EH (cell line): ENCODE results near the gene RXFP4.
"Not testable (repeated sequence)": the region's sequence is repeated elsewhere in the genome, so short reads cannot be mapped to it uniquely, and the experiment has no call there.

ENCODE experiments used
- DNase-seq: peaks from one replicate; pipeline ENCODE4 v3.0.0-alpha.2; 2015; ENCODE audit warnings: low read depth

RXFP4 gene

GRCh38 chr1:155978973-155979429 lies 37.6 kb downstream of the RXFP4 start:
- peak; percentile 77 for DNase-seq

DNA sequence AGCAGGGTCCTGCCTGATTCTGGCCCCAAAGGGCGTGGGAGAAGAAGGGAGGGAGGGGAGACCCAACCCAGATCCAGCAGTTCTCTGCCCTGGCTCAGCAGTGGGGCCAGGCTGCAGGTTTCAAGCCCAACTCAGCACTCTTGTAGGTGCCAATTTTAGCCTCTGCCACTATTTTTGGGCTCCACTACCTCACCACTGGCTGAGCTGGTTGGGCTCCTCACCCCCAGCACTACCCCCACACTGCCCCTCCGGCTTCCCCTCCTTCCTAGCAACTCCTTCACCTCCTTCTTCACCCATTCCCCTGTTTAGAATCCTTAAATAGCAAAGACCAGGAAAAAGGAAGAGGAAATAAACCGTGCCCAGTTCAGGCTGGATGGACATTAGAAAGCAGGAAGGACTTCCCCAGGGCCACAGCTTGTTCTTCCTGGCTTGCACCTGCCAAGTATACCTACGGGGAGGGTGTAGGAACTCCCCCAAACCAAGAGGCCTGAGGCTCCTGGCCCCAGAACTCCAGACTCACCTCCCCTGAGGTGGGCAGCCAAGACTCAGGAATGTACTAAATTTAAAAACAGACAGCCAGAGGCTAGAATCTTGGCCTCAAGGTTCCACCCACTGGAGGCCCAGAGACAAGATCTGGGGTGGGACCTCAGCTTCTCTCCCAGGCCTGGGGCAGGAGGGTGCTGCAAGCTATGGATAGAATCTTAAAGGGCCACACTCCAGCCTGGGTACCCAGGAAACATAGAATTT lies 38.3 kb downstream of the RXFP4 start:
- DNase-seq: peak; percentile 69

GRCh38 chr1:155981266-155982088 lies 40.0 kb downstream of the RXFP4 start:
- peak; percentile 94 for DNase-seq

DNA sequence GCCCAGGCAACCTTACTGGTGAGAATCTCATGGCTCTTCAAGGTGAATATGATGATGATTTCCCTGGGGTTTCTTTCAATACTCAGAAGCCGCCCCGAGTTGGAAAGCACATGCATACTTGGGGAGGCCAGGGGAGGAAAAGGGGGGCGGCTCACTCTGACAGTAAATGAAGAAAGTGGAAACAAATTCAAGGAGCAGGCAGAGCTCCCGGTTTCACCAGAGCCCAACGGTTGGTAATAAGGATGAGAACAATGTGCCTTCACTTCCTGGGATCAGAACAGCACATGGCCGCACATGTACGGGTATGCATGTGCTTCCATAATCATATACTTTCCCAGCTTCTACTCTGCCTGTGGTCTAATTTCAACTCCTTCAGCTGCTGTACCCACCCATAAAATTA lies 40.7 kb downstream of the RXFP4 start:
- DNase-seq: peak; percentile 29

DNA sequence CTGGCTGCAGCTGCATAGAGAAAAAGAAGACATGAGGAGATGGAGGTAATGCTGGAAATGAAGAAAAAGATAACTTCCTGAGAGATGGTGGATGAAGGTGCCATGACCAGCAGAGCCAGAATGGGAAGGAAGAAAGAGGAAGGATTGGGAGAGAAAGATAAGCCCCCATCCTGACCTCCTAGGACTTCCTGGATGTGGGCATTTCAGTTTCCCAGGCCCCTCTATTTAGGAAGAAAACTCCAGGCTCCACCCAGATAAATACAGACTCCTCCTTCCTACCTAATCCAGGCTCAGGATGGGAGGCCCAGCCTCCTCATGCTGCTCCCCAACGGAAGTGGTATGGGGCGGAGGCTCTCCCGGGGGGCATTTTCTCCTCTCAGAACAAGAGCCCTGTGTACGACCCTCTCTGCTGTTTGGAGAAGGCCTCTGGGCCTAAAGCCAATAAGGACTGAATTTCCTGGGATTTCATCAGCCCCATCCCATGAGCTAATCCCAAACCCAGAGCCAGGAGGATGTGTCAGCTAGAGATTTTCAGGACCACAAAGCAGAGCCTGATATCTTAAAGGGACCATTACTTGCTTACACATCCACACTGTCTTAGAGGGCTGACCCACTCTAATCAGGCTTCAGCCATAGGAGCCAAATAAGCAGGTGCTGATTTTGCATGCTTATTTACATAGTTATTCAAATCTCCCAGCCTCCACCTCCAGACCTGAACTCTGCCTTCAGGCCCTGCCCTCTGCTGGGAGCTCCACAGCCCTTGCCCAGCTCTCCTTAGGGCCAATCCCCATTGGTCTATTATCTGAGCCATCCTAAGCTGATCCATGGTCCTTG lies 42.0 kb downstream of the RXFP4 start:
- peak; percentile 100 for DNase-seq

DNA sequence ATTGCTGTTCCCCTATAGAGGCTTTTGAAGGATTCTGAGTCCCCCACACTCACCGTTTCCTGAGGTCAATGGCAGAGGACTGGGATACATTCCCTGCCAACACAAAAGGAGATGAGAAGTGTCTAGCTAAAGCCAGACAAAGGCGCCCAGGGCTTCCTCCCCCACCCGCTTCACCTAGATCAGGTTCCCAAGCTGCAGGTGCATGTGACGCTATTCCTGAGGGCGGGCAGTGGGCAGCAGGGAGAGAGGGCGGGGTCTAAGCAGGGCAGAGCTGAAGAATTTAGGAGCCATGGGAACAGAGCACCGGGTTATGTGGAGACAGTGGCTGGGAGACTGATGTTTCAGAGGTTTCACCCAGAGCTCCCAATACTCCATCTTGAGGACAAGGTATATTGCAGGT lies 42.9 kb downstream of the RXFP4 start:
- DNase-seq: no peak

DNA sequence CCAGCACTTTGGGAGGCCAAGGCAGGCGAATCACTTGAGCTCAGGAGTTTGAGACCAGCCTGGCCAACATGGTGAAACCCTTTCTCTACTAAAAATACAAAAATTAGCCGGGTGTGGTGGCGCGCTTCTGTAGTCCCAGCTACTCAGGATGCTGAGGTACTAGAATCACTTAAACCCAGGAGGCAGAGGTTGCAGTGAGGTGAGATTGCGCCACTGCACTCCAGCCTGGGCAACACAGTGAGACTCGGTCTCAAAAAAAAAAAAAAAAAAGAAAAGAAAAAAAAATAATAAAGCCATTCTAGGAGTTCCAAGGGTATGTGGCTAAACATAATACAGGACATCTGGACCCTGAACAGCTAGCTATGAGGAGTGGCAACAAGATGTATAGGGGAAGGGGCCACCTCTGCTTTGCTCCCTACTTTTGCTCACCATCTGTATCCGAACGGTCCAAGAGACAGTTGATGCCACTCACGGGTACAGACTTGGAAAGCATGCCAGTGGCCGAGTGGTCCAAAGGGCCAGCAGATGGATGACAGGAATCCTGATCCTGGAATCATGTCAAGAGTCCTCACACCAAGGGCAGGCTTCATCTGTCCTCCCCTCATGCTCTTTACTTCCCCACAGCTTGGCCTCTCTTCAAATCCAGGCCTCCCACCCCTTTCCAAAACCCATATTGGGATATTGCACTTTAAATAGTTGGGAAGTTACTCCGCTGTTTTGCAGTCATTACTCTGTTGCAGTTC lies 43.6 kb downstream of the RXFP4 start:
- not testable (repeated sequence) for DNase-seq

DNA sequence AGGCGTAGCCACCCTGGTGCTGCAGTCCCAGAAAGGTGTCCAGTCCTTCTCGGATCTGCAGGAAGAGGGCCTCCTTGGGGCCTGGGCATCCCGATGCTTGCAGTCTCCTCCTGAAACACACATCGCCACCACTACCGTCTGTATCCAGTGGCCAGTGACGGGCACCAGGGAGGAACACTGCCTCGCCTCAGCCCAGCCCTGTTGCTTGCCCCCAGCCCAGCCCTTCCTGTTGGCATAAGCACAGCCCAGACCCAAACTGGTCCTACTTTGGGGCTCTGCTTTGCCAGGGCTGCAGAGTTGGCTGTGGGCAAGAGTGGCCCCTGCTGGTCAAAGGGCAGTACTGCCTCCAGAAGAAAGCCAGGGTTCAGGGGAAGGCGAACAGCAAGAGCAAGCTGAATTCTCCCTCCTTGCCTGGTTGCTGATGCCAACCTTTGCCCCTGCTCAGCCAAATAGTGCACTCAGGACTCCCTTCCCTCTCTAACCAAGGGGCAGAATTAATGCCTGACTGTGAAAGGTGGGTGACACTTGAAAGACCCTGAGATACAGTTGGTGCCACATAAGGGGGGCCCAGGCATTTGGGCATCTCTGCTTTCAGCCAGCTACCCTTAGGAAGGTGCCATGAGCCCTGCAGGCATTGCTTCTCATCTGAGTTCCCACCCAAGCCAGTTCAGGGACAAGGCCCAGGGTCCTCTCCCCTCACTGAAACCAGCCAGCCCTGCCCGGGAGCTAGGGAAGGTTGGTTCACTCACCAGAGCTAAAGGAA lies 48.0 kb downstream of the RXFP4 start:
- peak; percentile 78 for DNase-seq

- no peak for DNase-seq
Measured at GRCh38 chr1:155990005-155990739, 48.7 kb downstream of the RXFP4 start.
